HG03457 (cell line): Measurements from ENCODE around the gene MEIS2.

Experiments
- ATAC-seq: cut with Tn5 transposase; IDR thresholded peaks from one replicate; pipeline ENCODE4 v1.9.1; 2021; ENCODE audit warnings: moderate number of reproducible peaks; ENCODE audit not compliant: unreplicated experiment

The MEIS2 gene

DNA sequence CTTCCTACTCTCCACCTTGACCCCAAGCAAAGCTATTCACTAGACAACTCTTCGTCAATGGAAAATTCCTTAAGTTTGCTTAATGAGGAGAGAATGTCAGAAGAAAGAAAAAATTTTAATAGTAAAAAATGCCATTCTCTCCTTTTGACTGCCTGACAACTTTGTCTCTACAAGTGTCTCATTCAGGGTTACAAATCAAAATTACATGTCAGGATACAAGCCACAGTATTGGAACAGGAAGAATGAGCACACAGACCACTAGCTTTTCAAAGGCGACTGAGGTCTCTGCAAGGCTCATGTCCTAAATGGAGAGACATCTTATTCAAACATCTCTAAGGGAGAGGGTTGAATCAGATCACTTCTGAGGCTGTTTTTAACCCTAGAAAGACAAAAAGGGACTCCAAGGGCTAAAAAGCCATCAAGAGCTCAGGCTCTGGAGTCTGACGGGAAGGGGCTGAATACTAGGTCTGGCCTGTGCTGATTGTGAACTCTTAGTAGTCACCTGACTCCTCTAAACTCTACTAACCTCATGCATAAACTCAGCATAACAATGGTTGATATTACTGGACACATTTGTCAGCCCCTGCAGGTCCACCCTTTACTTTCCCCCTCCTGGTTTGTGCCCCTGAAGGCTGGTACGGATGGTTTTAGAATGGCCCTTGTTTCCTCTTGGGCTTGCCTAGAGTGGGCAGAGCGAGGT, 12.8 kb upstream of the MEIS2 start:
- ATAC-seq: no peak

DNA sequence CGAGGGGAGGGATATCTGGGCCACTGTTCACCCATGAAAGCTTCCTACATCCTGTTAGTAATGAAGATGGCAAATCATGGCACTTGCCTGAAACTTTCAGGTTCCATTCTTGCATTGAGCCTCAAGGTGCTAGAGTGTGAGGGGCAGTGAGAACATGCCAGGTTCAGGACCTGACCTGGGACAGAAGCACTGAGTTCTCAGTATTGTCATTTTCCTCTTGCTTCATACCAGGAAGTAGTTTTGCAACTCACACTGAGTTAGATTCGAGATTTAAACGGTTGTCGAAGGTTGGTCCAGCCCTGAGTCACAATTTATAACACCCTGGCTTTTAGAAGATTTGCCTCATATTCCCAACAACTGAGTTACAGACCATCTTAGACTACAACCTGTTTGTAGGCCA, 11.8 kb upstream of the MEIS2 start:
- no peak for ATAC-seq

DNA sequence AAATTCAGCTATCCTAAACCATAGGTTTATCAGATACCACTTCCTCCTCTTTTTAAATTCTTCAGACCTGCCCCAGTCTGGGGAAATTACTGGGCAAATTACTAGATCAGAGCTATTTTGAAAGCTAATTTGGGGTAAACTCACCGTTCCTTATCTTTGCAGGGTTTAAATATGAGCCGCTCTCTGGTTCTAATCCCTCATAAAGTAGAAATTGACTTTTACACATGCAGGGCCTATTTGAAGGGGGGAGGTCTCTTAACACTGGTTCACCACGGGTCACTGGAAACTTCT, 11.0 kb upstream of the MEIS2 start:
- no peak for ATAC-seq

DNA sequence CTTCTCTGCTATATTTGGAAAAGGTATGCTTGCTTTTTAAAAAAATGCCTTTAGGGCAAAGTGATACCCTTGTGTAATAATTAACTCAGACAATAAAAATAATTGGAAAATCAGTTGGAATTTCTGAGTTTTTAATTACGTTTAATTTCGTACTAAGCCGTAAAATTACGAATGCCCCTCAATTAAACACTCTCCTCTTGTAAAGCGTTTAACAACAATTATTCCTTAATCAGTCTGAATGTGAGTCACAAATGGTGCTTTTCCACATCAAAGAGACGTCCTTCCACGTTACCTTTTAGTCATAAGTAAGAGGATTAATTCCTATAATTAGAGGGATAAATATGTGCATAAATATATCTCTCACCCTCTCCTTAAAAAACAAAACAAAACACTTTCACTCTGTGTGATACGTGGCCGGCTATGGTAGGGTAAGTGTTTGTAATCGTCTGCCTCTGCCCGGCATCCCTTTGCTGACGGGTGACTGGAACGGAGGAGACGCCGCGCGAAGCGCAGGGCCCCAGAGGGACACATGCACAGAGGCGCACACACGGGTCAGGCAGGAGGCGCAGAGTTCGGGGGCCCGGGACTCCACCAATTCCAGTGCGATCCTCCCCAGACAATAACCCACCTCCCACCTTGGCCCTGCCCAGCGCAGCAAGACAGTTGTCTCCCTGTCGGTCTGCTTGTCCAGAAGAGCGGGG, 9.7 kb upstream of the MEIS2 start:
- ATAC-seq: no peak

DNA sequence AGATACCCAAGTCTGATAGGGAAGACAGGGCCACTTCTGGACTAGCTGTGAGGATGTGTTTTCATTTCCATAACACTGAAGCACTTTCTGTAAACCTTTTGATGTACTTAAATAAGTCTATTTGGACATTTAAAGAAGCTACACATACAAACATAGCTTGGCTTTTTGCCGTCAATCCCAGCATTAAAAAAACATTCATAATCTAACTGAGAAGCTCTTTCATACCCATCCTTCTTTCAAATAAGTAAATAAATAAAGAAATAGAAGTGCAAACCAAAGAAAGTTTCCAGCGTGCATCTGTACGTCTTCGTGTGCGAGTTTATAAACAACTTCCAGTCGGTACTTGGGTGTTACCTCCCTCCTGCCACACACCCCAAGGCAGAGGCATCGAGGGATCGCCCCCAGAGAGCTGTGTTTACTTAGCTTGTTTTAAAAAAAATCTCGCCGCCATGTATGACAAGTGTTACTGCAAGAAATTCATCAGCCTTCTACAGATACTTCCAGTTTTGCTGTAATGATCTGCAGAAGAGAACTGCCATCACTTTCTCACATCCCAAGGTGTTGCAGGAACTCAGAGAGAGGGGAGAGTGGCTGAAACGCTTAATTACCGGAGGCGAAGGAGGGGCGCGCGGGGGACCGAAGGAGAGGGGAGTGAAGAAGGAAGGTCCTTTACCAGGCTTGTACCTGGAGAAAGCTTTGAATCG, 9.0 kb upstream of the MEIS2 start:
- no peak for ATAC-seq

DNA sequence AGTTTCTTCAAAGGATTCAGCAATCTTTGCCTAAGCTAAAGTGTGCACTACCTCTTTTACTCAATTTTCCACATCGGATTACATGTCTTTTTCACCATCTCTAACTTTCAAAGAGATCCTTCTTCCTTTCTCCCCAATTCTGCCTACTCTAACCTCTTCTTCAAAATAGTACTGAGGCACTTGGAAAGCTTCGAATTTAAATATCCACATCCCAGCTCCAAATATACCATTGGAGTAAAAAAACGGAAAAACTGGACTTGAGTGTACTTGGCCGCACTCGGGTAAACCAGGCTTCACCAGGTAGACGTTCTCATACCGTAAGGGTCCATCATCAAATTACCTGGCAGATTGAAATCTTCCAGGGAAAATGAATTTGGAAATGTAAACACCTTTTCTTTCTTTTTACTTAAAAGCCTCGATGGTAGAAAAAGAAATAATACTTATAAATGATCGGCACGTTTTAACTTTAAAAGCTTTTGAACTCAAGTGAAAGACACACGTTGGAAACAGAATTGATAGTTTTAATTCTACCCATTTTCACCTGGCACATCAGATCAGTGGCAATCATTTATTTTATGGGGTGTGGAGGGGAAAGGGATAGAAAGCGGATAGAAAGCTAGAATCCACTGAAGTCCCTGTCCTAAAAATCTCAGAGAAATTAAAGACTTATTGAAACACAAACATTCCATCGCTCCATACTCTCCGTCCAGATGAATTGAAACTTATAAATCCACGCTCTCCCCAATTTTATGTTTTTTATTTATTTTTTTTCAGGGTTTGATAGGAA, 8.2 kb upstream of the MEIS2 start:
- ATAC-seq: no peak

DNA sequence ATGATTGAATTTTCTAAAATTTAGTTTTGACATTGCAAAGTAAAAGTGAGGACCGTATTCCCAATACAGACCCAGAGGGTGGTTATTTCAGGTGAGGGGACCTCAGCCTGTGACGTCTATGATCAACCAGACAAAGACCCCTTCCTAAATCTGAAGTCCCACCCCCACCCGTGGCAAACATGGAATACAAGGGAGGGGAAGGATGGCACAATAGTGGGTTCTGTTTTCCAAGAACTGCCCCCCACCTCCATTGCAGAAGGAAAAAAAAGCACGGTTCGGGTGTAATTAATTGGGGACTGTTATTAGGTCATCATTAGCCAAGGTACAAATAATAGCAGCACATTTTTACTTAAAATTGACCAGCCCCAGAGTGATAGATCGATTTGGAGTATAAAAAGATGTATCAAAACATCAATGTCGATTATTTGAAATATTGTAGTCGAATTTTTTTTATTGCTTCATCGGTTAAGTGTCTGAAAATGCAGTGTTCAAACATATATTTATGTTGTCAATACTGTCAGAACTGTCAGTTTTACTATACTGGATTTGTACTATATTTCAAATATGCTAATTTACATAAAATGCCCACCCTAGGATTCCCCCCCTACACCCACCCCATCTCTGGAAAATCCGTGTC, 7.5 kb upstream of the MEIS2 start:
- no peak for ATAC-seq

DNA sequence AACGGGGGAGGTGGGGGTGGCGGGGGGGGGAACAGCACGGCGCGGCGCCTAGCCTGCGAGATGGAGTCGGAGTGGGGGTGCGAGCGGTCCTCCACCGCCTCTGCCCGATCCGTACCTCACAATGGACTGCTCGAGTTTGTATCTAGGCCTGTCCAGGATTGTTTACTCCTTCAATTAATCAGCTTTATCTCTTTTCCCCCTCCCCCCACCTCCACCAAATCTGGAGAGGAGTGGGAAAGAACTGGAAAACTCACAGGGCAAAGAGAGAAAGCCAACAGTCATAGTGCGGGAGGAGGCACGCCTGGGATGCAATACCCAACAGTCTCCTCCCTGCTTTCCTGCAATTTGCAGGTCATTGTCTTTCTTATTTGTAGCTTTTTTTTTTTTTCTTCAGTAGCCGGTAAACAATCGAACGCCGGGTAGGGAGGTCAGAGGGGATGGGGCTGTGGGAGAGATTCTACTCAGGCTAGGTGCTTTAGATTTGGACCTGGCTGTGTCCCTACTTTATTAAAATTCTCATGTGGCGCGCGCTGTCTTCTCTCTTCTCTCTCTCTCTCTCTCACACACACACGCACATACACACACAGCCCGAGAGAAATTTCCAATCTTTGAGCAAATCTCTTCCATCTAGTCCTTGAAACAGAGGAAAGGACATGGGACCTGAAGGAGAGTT, 6.9 kb upstream of the MEIS2 start:
- no peak for ATAC-seq

DNA sequence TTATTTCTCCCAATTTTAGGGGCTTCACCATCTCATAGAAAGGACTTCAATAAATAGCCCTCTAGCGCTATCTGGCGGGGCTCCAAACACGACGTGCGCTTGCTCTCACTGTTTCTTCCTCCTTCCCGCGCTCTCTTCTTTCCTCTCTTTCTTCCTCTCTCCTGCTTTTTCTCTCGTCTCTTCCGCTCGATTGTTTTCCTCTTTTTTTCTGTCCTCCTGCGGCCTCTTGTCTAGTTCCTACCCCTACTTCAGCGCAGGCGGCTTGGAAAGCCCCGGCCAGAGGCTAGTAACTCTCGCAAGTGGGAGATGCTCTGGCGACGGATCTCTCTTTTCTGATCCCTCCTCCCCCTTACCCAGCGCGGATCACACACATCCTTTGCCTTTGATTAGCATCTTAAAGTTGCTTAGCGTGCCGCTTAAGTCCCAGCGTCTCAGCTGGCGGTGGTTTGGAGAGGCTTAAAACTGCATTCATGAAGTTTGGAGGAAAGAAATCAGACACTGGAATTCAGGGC, 6.2 kb upstream of the MEIS2 start:
- ATAC-seq: no peak

DNA sequence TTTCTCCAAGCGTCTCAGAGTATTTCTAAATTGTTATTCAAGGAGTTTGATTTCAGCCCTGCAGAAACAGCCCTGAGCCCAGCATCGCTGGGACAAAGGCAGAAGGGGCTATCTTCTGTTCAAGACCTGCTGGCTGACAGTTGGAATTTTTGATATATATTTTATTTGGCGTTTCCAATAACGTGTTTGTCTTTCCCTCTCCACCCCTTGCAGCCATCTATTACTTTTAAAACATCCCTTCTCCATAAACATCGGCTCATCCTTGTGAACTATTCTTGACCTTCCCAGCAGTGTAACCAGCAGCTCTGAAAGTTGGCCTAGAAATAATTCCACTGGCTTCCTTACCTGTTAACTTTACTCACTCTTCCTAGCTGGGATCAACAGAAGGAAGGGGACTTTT, 5.5 kb upstream of the MEIS2 start:
- ATAC-seq: no peak

DNA sequence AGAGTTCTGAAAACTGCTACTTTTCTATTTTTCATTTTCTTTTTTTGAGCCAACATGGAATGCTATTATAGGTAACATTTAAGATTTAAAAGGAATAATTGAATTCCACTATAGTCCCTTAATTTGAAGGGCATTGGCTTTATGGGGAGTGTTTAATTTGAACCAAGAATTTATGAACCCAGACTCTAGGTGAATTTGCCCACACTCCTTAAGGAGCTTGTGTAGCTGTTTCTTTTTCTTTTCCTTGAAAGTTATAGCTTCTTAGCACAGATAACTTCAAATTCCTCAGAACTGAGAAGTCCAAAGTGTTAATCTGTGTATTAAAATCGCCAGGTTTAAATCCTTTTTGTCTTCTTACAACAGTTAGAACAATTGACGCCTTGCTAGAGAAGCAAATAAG, 4.7 kb upstream of the MEIS2 start:
- ATAC-seq: no peak

DNA sequence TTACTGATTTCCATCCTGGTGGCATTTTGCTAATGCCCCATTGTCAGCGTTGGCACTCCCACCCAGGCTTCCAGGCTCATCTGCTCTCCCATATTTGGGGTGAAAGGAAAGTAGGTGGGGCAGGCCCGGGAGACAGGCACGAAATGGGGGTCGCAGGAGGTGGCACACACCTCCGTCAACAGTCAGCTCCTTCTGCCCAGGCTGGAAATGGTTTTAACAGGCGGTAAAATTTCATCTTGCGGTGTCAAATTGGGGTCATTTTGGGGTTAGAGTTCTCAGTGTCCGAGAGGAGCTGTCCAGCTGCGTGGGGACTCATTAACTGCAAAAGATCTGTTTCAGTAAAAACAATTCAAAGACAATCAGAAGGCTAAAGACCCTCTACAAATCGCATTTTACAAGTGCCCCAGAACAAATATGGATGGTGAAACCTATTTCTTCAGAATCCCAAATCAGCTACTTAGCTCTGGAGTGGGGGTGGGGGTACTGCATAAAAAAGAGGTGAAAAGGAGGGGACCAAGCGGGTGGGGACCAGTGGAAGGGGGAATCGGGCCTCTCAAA, 4.2 kb upstream of the MEIS2 start:
- ATAC-seq: no peak

DNA sequence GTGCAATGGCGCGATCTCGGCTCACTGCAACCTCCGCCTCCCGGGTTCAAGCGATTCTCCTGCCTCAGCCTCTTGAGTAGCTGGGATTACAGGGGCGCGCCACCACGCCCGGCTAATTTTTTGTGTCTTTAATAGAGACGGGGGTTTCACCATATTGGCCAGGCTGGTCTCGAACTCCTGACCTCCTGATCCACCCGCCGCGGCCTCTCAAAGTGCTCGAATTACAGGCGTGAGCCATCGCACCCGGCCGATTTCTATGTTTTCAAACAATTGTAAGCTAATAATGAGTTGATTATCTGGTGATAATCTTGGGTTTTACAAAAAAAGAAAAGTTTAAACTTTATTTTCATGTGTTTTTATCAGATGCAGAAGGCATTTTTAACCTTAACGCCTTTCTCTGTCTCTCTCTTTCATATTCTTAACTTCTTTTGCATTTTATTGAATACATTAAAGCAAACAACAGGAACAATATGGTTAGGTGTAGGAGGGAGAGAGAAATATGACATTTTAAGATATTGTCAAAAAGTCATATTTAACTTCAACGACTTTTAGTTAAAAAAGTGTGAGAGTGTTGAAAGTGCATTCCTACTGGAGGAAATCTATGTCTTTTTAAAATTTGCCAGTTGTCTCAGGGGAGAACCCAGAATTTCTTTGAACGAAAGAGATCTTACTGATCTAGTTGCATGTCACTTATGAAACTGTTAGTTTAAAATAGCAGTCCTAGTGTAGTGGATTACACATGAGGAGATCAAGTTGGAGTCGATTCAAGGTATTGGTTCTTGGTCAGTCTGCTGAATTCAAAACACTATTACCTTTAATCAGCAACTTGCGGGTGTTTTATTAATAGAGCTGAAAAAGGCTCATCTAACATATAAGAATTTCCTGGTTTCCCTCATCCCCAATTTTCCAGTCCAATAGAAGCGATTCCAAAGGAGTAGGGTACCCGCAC, 3.4 kb upstream of the MEIS2 start:
- no peak for ATAC-seq

DNA sequence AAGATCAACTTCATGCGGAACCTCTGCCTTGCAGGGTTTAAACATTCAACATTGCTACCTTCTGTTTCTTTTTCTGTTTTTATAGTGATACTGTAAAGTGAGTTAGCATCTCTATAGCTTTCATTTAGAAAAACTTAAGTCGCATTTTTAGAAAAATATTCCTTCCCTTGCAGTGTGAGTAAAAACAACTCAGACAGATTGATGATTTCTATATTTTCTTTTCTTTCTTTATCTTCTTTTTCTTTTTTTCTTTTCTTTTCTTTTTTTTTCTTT, 2.8 kb upstream of the MEIS2 start:
- ATAC-seq: no peak

DNA sequence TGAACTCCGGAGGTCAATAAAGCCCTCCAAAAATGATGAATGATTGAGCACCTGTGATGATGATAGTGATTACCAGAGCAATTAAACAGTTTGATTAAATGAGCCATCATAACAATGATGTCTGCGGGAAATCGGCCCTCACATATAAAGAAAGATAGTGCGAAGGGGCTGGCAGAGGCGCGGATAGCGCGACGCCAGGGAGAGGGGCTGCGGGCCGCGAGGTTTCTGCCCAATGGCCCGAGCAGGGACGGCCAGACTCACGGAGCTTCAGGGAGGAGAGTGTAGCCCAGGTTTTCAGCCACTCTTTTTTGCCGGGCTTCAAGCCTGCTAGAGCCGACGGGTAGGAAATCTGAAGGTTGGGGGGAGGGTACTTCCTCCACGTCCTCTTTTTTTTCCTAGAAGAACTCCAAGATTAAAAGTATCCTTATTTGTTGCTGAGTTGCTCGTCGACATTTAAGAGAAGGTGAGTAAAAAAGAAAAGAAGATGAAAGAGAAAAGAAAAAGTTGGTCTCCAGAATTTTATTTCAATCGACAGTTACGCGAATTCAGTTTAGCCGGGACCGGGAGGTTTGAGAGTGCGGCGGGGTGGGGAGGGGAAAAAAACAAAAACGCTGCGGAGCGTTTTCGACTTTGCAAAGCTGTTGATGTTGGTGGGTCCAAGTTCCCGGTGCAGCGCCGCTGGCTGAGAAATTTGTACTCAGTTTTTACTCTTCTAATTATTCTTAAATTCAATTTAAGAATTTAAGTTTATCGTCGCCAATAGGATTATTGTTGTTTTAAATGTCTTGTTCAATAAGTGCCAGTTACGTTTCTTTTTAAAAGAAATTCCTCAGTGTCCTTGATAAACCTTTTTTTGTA, 2.2 kb upstream of the MEIS2 start:
- no peak for ATAC-seq

DNA sequence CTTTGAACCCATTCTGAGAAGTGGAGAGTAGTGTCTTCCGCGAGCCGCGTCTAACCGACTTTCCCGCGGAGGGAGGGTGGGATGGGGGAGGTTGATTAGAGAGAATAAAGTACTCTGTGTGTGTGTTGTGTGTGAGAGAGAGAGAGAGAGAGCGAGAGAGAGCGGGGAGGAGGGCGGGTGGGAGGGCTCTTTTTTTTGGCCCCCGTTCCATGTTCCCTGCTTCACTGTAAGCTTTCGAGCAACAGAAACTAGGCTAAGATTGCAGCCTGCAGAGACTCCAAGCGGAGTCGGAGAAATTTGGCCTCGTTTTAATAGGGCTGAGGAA, 1.6 kb upstream of the MEIS2 start:
- ATAC-seq: no peak

DNA sequence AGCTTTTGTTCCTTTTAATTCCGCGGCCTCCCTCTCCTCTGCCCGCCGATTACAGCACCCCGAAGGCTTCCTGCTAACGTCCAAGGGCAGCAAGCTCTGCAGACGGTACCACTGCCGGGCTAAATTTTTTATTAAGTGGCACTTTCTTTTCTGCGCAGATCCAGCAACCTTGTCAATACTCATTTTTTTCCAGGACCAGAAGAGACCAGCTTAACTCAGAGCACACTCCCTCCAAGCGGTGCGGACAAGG, 542 bp upstream of the MEIS2 start:
- no peak for ATAC-seq

DNA sequence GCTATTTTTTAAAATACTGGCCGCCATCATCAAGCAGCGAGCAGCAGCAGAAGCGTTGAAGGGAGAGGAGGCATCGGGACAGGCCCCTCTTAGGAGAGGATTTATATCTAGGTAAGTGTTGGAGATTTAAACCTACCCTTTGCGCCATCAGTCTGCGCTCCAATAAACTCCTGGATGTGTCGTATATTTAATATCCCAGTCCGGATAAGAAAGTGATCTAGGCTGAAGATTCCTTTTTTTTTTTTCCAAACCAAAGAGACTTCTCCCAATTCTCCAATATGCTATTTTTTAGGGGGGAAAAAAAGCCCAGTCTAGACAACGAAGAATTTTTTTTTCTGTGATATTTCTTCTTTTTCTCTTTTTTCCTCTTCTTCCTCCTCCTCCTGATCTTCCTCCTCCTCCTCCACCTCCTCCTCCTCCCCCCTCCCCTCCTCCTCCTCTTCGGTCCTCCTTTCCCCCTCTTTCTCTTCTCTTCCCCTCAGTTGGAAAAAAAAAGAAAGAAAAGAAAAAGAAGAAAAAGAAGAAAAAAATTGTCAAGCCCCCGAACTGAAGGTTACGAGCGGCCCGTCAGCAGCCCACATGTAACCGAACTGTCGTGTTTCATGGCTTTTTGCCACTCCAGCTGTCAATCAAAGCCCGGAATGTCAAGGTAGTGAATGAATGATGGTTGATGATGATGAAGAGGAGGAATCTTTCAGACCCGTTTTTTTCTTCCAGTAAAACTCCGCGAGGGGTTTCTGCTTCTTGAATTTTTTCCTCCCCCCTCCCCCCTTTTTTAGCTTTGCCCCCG, 835 bp downstream of the MEIS2 start:
- ATAC-seq: no peak
